ENCODE results near the gene ANKRD11.

GRCh38 chr16:89335803-89336485 is 154.4 kb downstream of the ANKRD11 start:
- no peak for TF ChIP-seq POLR2A (IDR thresholded peaks at IDR 0.05; ENCODE audit: low read length)
- TF ChIP-seq GATA1 (IDR thresholded peaks at IDR 0.05; ENCODE audit: low read depth, low read length): no peak
